ENCODE data around the gene SCYGR5.
"Not testable (repeated sequence)": the region's sequence is repeated elsewhere in the genome, so short reads cannot be mapped to it uniquely, and the experiment has no call there.

Gene SCYGR5

GRCh38 chr2:227666631-227667170 is at the start of gene SCYGR5:
Gene SCYGR5, plus strand, starts transcription at chr2:227666804. Its CDS starts 0 bp downstream, at chr2:227666804.
- not testable (repeated sequence) for DNase-seq

DNA sequence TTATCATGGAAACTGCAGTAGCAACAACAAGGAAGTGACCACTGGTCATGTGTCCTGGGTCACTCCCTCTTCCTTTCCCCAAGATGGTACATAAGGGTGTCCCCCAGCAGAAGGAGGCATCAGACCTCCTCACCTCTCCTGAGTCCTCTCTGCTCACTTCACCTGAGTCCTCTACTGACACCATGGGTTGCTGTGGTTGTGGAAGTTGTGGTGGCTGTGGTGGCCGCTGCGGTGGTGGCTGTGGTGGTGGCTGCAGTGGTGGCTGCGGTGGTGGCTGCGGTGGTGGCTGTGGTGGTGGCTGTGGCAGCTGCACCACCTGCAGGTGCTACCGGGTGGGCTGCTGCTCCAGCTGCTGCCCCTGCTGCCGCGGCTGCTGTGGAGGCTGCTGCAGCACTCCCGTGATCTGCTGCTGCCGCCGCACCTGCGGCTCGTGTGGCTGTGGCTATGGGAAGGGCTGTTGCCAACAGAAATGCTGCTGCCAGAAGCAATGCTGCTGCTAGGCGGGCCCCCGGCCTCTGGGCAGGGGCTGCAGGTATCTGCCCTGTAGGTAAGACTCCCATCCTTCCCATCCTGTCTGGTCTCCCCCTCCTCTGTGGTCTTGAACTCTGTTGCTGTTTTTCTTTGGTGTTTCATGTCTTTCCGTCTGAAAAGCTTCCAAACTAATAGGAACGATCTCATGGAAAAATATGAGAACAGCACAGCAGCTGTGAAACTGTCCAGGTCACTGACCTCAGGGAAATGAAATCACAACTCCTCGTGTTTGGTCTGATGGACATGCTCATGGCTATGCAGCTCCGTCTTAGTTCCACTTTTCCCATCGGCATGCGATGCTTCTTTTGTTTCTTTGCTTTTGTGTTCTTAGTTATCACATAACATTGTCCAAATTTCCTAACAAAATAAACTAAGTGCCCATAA is 49.0 kb upstream of the SCYGR5 start, which contains the start of gene SCYGR4:
Gene SCYGR4, plus strand, starts transcription at position 183 of the 915 bp plus-strand sequence. Its CDS starts 0 bp downstream, at position 183.
- DNase-seq: no peak

GRCh38 chr2:227623226-227623625 is 43.4 kb upstream of the SCYGR5 start:
- no peak for DNase-seq

DNA sequence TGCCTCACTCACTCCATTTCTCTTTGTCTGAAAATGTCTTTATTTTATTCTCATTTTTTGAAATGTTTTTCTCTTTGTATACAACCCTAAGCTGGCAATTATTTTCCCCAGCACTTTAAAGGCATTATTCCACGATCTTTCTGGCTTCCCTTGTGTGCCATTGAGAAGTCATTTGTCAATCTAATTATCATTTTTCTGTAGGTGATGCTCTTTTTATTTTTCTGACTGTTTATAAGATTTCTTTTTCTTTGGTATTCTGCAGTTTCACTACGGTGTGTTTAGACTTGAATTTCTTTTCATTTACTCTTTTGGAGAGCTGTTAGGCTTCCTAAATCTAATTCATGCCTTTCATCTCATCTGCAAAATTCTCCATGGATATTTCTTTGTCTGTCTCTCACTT is 41.2 kb upstream of the SCYGR5 start:
- no peak for DNase-seq

DNA sequence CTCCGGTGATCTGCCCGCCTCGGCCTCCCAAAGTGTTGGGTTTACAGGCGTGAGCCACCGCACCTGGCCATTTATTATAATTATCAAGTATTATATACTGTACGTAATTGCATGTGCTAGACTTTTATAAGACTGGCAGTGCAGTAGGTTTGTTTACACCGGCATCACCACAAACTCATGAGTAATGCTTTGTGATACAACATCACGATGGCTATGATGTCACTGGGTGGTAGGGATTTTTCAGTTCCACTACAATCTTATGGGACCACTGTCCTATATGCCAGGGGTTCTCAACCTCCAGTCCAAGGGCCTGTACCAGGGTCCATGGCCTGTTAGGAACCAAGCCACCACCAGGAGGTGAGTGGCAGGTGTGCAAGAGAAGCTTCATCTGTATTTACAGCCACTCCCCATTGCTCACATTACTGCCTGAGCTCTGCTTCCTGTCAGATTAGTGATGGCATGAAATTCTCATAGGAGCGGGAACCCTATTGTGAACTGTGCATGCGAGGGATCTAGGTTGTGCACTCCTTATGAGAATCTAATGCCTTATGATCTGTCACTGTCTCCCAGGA is 39.9 kb upstream of the SCYGR5 start:
- DNase-seq: no peak

- DNase-seq: no peak
Measured at GRCh38 chr2:227627769-227628168, 38.8 kb upstream of the SCYGR5 start.

- no peak for DNase-seq
Measured at GRCh38 chr2:227629435-227629834, 37.2 kb upstream of the SCYGR5 start.

GRCh38 chr2:227630322-227630721 is 36.3 kb upstream of the SCYGR5 start:
- DNase-seq: no peak

GRCh38 chr2:227632827-227633226 is 33.8 kb upstream of the SCYGR5 start:
- no peak for DNase-seq

DNA sequence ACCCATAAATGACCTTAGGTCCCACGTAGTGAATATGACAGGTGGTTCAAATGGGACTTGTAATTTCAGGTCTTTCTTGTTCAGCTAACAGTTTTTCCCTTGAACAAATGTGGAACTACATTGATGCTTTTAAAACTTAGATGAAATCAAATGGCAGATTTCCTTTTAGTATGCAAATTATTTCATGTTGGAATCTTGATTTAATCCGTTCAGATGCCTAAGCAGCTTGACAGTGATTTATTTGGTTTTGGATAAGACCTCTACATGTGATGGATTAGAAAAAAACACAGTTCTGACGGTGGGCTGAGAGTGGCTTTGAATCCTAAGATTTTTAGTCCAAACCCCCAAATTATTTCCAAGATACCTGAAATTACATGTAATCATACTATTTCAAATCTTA is 32.4 kb upstream of the SCYGR5 start:
- no peak for DNase-seq

- no peak for DNase-seq
Measured at GRCh38 chr2:227642656-227643055, 23.9 kb upstream of the SCYGR5 start.

- no peak for DNase-seq
Measured at GRCh38 chr2:227643990-227644551, 22.5 kb upstream of the SCYGR5 start.

- no peak for DNase-seq
Measured at GRCh38 chr2:227653419-227653818, 13.2 kb upstream of the SCYGR5 start.

DNA sequence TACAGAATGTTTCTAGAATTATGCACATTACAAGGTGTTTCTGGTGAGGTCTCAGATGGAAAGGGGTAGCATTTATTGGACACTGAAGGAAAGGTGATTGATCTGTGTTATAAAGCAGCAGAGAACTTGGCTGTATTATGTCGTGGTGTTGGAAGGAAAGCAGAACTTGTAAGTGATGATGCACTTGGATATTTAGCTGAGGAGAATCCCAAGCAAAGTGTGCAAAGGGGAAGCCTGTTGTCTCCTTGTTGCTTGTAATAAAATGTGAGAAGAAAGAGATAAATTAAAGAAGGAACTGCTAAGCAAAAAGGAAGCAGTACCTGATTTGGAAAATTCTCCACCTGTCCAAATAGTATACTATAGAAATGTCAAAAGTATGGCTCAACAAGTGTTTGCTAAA is 12.2 kb upstream of the SCYGR5 start:
- DNase-seq: no peak

DNA sequence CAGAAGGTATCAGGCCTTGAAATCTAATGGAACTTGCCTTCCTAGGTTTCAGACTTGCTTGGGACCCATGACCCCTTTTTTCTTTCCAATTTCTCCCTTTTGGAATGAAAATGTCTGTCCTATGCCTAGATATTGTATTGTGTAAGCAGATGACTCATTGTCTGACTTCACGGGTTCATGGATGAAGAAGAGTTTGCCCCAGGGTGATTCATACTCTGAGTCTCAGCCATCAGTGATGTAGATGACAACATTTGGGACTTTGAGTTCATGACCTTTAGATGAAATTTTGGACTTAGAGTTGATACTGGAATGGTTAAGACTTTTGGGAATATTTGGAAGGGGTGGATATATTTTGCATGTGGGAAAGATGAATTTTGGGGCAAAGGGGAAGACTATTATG is 11.2 kb upstream of the SCYGR5 start:
- DNase-seq: no peak

- no peak for DNase-seq
Measured at GRCh38 chr2:227657199-227657845, 9.3 kb upstream of the SCYGR5 start.

DNA sequence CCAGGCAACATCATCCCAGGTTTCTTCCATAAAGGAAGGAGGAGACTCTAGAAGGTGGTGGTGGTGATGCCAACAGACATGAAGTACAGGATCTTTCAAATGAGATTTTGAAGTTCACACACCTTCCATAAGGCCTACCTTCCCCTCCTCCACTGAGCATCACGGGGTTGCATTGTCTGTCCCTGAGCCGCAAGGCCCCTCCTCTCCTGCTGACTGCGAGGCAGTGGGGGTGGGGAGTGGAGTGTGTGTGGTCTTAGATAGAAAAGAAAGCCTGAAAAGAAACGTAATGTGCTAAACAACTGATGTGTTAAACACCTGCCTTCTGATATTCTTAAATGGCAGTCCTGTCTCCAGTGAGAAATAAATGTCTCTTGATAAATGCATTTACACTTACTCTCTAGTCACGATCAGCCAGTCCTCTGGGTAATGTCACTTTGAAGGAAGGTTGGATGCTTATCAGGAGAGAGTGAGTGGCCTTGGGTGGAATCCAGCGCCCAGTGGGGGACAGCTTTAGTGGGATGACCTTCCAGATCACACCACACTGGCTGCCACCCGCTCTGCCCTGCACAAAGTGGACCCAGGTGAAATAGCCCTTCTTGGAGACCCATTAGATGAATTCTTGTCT is 5.5 kb upstream of the SCYGR5 start:
- no peak for DNase-seq

DNA sequence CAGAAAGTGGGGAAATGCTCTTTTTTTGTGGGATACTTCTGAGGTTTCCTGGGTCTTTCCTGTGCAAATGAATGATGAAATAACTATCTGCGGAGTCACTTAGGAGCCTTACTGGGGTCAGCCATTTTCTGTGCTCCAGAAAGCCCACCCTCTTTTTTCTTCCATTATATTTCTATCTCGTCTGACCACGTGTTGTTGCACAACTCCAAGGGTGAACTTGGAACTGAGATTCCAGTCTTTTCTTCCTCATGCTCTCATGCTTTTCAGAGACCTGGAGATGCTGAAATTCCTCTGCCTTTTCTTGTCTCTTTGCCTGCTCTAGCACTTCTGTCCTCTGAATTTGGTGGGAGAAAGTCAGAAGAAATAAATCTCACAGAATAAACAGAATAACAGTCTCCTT is 4.8 kb upstream of the SCYGR5 start:
- DNase-seq: no peak

DNA sequence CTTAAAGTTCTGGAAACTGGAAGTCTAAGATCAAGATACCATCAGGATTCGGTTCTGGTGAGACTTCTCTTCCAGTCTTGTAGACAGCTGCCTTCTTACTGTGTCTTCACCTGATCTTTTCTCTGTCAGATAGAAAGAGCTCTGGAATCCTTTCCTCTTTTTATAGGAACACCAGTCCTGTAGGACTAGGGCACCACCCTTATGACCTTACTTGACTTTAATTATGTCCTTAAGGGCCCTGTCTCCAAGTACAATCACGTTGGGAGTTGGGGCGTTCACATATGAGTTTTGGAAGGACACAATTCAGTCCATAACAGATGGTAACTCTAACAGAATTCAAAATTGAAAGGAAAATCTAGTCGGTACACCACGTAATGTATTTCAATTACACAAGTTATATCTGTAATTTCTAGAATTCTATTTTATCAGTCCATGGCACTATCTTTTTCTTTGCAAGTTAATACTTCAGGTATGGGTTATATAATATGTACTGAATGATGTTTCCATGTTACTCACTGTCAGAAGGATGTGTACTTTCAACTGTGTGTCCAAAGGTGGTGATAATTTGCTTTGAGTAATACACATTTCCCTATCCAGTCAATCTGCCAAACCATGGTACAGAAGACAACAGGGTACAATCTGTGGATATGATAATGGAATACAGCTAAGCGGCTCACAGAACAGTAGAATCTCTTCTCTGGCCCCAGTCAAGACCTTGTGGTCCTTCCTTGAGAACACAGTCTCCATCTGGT is 1.2 kb upstream of the SCYGR5 start:
- DNase-seq: no peak

DNA sequence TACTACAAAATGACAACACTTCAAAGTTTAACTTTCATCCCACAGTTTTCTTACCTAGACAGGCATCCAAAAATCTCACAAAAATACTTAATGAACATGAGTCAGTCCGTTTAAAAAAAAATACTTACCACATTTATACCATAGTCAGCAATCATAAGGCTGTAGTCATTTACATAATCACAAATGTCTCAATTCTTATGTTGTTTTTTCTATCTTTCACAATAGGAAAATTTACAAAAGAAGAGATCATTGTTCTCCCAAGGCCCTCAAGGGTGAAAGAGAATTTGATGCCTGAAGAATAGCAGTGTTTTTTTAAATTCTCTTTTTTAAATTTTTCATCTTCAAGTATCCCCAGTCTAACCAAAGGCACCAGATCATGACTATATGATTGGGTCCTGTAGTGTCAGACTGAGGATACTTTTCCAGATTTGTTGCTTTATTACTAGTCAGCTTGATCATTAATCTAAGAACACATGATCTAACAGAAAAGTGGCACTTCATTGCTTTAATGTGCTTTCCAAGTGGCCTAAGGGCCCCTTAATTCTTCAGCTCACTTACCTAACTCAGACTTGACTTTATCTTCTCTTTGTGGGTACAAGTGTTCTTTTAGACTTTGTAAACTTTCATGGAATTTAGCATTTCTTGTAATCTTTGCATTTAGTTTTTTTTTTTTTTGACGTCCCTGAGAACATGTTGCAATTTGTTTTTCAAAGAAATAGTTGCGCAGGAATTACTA is 4.7 kb downstream of the SCYGR5 start:
- DNase-seq: no peak

DNA sequence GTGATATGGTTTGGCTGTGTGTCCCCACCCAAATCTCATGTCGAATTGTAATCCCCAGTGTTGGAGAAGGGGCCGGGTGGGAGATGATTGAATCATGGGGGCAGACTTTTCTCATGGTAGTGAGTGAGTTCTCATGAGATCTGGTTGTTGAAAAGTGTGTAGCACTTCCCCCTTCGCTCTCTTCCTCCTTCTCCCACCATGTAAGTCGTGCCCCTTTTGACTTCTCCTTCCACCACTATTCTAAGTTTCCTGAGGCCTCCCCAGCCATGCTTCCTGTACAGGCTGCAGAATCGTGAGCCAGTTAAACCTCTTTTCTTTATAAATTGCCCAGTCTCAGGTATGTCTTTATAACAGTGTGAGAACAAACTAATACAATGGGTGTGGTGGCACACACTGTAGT is 7.0 kb downstream of the SCYGR5 start:
- not testable (repeated sequence) for DNase-seq

Data from CD4-positive, alpha-beta T cell treated with Interleukin-10 for 1 hour (primary cell).